ENCODE measurements around the gene IGSF21.
A peak's percentile ranks its signal among the peaks of the same experiment; 100 is the strongest.

Gene IGSF21

GRCh38 chr1:18091660-18092446, 15.7 kb upstream of the IGSF21 start:
- no peak overlapping the region for H3K9ac ChIP-seq (ENCODE audit: low read length)
- H3K4me1 ChIP-seq (ENCODE audit: control insufficient read depth in 1 of 2, insufficient read depth in 2 of 2, low read length in 2 of 2) = peaks cover 34 to 45% of the 10 kb centered on the region in 2 experiments
- WGBS (ENCODE audit: extremely low coverage, insufficient coverage, insufficient read length) = no CpG with 5 or more reads among the region's 7 CpGs
- peak overlapping the region; percentile 30 for H3K14ac ChIP-seq (ENCODE audit: low read length)
- peak overlapping the region; percentile 56 for H2BK12ac ChIP-seq (ENCODE audit: low read length)
- no peak overlapping the region for H3K4ac ChIP-seq (ENCODE audit: low read depth, low read length)
- H2BK120ac ChIP-seq (ENCODE audit: insufficient read depth, low read length, poor library complexity) = peak overlapping the region; percentile 61
- H3K27ac ChIP-seq (ENCODE audit: low read depth, low read length) = peak overlapping the region; percentile 79
- H3K4me2 ChIP-seq (ENCODE audit: low read length) = no peak overlapping the region
- no peaks in the 10 kb centered on the region for H3K27me3 ChIP-seq (ENCODE audit: insufficient read depth, low read length)
- peaks cover 4% of the 10 kb centered on the region for H3K79me1 ChIP-seq (ENCODE audit: low read length)
- H3K79me2 ChIP-seq (ENCODE audit: control insufficient read depth, insufficient read depth, low read length, poor library complexity) = no peaks in the 10 kb centered on the region
- H3K23ac ChIP-seq (ENCODE audit: low read length) = no peak overlapping the region
- no peak overlapping the region for H2BK5ac ChIP-seq (ENCODE audit: low read depth, low read length, poor library complexity)
- DNase-seq = peak; percentile 19 to 38
- no peaks in the 10 kb centered on the region for H3K36me3 ChIP-seq (ENCODE audit: control insufficient read depth in 1 of 2, insufficient read depth in 2 of 2, low read length in 2 of 2)
- H3K4me3 ChIP-seq (ENCODE audit: low read depth, low read length) = no peak overlapping the region
- H4K12ac ChIP-seq (ENCODE audit: low read depth, low read length) = no peak overlapping the region
- H3K18ac ChIP-seq (ENCODE audit: low read length) = no peak overlapping the region
- H2AFZ ChIP-seq (ENCODE audit: insufficient read depth, low read length, poor library complexity) = no peak overlapping the region
- peaks cover 2% of the 10 kb centered on the region for H3K9me3 ChIP-seq (ENCODE audit: insufficient read depth, low read depth, low read length)
- H4K91ac ChIP-seq (ENCODE audit: low read depth, low read length) = peak overlapping the region; percentile 54
- no peak overlapping the region for H2AK5ac ChIP-seq (ENCODE audit: low read length)
- H4K8ac ChIP-seq (ENCODE audit: low read depth, low read length) = no peak overlapping the region

GRCh38 chr1:18093193-18093592, 14.4 kb upstream of the IGSF21 start:
- no peak overlapping the region for H4K91ac ChIP-seq (ENCODE audit: low read depth, low read length)
- H3K27me3 ChIP-seq (ENCODE audit: insufficient read depth, low read length) = no peaks in the 10 kb centered on the region
- H3K4ac ChIP-seq (ENCODE audit: low read depth, low read length) = no peak overlapping the region
- no peak overlapping the region for H2BK5ac ChIP-seq (ENCODE audit: low read depth, low read length, poor library complexity)
- no peak overlapping the region for H3K4me3 ChIP-seq (ENCODE audit: low read depth, low read length)
- WGBS (ENCODE audit: extremely low coverage, insufficient coverage, insufficient read length) = no CpG with 5 or more reads among the region's 2 CpGs
- H3K36me3 ChIP-seq (ENCODE audit: control insufficient read depth in 1 of 2, insufficient read depth in 2 of 2, low read length in 2 of 2) = no peaks in the 10 kb centered on the region
- H3K27ac ChIP-seq (ENCODE audit: low read depth, low read length) = peak overlapping the region; percentile 44
- no peak overlapping the region for H2AFZ ChIP-seq (ENCODE audit: insufficient read depth, low read length, poor library complexity)
- H3K23ac ChIP-seq (ENCODE audit: low read length) = no peak overlapping the region
- no peak overlapping the region for H3K4me2 ChIP-seq (ENCODE audit: low read length)
- no peaks in the 10 kb centered on the region for H3K79me2 ChIP-seq (ENCODE audit: control insufficient read depth, insufficient read depth, low read length, poor library complexity)
- H2BK12ac ChIP-seq (ENCODE audit: low read length) = no peak overlapping the region
- H2AK5ac ChIP-seq (ENCODE audit: low read length) = no peak overlapping the region
- H3K14ac ChIP-seq (ENCODE audit: low read length) = no peak overlapping the region
- no peak overlapping the region for H3K18ac ChIP-seq (ENCODE audit: low read length)
- H4K8ac ChIP-seq (ENCODE audit: low read depth, low read length) = no peak overlapping the region
- H3K4me1 ChIP-seq (ENCODE audit: control insufficient read depth in 1 of 2, insufficient read depth in 2 of 2, low read length in 2 of 2) = peaks cover 29 to 40% of the 10 kb centered on the region in 2 experiments
- peaks cover 2% of the 10 kb centered on the region for H3K9me3 ChIP-seq (ENCODE audit: insufficient read depth, low read depth, low read length)
- no peak overlapping the region for H2BK120ac ChIP-seq (ENCODE audit: insufficient read depth, low read length, poor library complexity)
- H4K12ac ChIP-seq (ENCODE audit: low read depth, low read length) = no peak overlapping the region
- peaks cover 4% of the 10 kb centered on the region for H3K79me1 ChIP-seq (ENCODE audit: low read length)
- no peak for DNase-seq
- no peak overlapping the region for H3K9ac ChIP-seq (ENCODE audit: low read length)

GRCh38 chr1:18093646-18094045, 14.0 kb upstream of the IGSF21 start:
- Histone ChIP-seq H3K18ac (ENCODE audit: low read length) (no peak overlapping the region), H2BK120ac (ENCODE audit: insufficient read depth, low read length, poor library complexity) (no peak overlapping the region), H3K4me1 (ENCODE audit: control insufficient read depth in 1 of 2, insufficient read depth in 2 of 2, low read length in 2 of 2) (peaks cover 29 to 40% of the 10 kb centered on the region in 2 experiments), H2AK5ac (ENCODE audit: low read length) (no peak overlapping the region), H2BK5ac (ENCODE audit: low read depth, low read length, poor library complexity) (no peak overlapping the region), H3K4me3 (ENCODE audit: low read depth, low read length) (no peak overlapping the region), H3K27me3 (ENCODE audit: insufficient read depth, low read length) (no peaks in the 10 kb centered on the region), H3K14ac (ENCODE audit: low read length) (no peak overlapping the region), H3K9me3 (ENCODE audit: insufficient read depth, low read depth, low read length) (peaks cover 2% of the 10 kb centered on the region), H2AFZ (ENCODE audit: insufficient read depth, low read length, poor library complexity) (no peak overlapping the region), H3K23ac (ENCODE audit: low read length) (no peak overlapping the region), H4K91ac (ENCODE audit: low read depth, low read length) (no peak overlapping the region), H3K79me1 (ENCODE audit: low read length) (peaks cover 4% of the 10 kb centered on the region), H3K9ac (ENCODE audit: low read length) (no peak overlapping the region), H4K12ac (ENCODE audit: low read depth, low read length) (no peak overlapping the region), H3K4ac (ENCODE audit: low read depth, low read length) (no peak overlapping the region), H3K79me2 (ENCODE audit: control insufficient read depth, insufficient read depth, low read length, poor library complexity) (no peaks in the 10 kb centered on the region), H3K27ac (ENCODE audit: low read depth, low read length) (no peak overlapping the region), H4K8ac (ENCODE audit: low read depth, low read length) (no peak overlapping the region), H2BK12ac (ENCODE audit: low read length) (no peak overlapping the region), H3K36me3 (ENCODE audit: control insufficient read depth in 1 of 2, insufficient read depth in 2 of 2, low read length in 2 of 2) (no peaks in the 10 kb centered on the region), H3K4me2 (ENCODE audit: low read length) (no peak overlapping the region)
- no CpG with 5 or more reads among the region's 2 CpGs for WGBS (ENCODE audit: extremely low coverage, insufficient coverage, insufficient read length)
- DNase-seq = no peak

- no peak overlapping the region for H2BK5ac ChIP-seq (ENCODE audit: low read depth, low read length, poor library complexity)
- H3K27me3 ChIP-seq (ENCODE audit: insufficient read depth, low read length) = no peaks in the 10 kb centered on the region
- no peak overlapping the region for H2AFZ ChIP-seq (ENCODE audit: insufficient read depth, low read length, poor library complexity)
- H3K4me2 ChIP-seq (ENCODE audit: low read length) = no peak overlapping the region
- H4K91ac ChIP-seq (ENCODE audit: low read depth, low read length) = no peak overlapping the region
- no peak overlapping the region for H3K23ac ChIP-seq (ENCODE audit: low read length)
- H4K12ac ChIP-seq (ENCODE audit: low read depth, low read length) = no peak overlapping the region
- H3K36me3 ChIP-seq (ENCODE audit: control insufficient read depth in 1 of 2, insufficient read depth in 2 of 2, low read length in 2 of 2) = no peaks in the 10 kb centered on the region
- WGBS (ENCODE audit: extremely low coverage, insufficient coverage, insufficient read length) = no CpG with 5 or more reads among the region's 1 CpG
- no peak overlapping the region for H3K14ac ChIP-seq (ENCODE audit: low read length)
- no peak overlapping the region for H2BK120ac ChIP-seq (ENCODE audit: insufficient read depth, low read length, poor library complexity)
- peaks cover 4% of the 10 kb centered on the region for H3K79me1 ChIP-seq (ENCODE audit: low read length)
- no peak overlapping the region for H3K27ac ChIP-seq (ENCODE audit: low read depth, low read length)
- no peak overlapping the region for H2AK5ac ChIP-seq (ENCODE audit: low read length)
- no peaks in the 10 kb centered on the region for H3K79me2 ChIP-seq (ENCODE audit: control insufficient read depth, insufficient read depth, low read length, poor library complexity)
- peaks cover 27 to 37% of the 10 kb centered on the region in 2 experiments for H3K4me1 ChIP-seq (ENCODE audit: control insufficient read depth in 1 of 2, insufficient read depth in 2 of 2, low read length in 2 of 2)
- H3K4me3 ChIP-seq (ENCODE audit: low read depth, low read length) = no peak overlapping the region
- H3K4ac ChIP-seq (ENCODE audit: low read depth, low read length) = no peak overlapping the region
- no peak overlapping the region for H4K8ac ChIP-seq (ENCODE audit: low read depth, low read length)
- H3K9me3 ChIP-seq (ENCODE audit: insufficient read depth, low read depth, low read length) = peaks cover 2% of the 10 kb centered on the region
- DNase-seq = no peak
- no peak overlapping the region for H3K9ac ChIP-seq (ENCODE audit: low read length)
- H2BK12ac ChIP-seq (ENCODE audit: low read length) = no peak overlapping the region
- H3K18ac ChIP-seq (ENCODE audit: low read length) = no peak overlapping the region
These were observed 13.5 kb upstream of the IGSF21 start for GRCh38 chr1:18094096-18094495.

Data from trophoblast cell (in vitro differentiated cells and primary cell).